HepG2 (cell line): ENCODE results near the gene DCAKD. TPM values are rescaled to one million over a fixed set of nuclear protein-coding genes. Genes with fewer than 3 reads are reported as not detected.

ENCODE experiments used
- ARNTL ChIP-seq: sonication (generic); formaldehyde crosslinking; IDR thresholded peaks from 2 replicates; pipeline ENCODE4 v1.4.0; 2020; ENCODE audit warnings: mild to moderate bottlenecking, missing genetic modification reagents
- FOXK2 ChIP-seq: fragments of 450-650 bp; IDR thresholded peaks from 2 replicates; pipeline ENCODE4 v1.6.1; 2016
- HIVEP1 ChIP-seq: sonication (generic); formaldehyde crosslinking; IDR thresholded peaks from 2 replicates; pipeline ENCODE4 v1.4.0; 2020; ENCODE audit warnings: mild to moderate bottlenecking, missing genetic modification reagents
- NFKB2 ChIP-seq: sonication (generic); formaldehyde crosslinking; IDR thresholded peaks from 2 replicates; pipeline ENCODE4 v1.4.0; 2020; ENCODE audit warnings: missing genetic modification reagents, borderline replicate concordance
- NR2F2 ChIP-seq: IDR thresholded peaks from 2 replicates; pipeline ENCODE4 v1.6.1; 2012; ENCODE audit warnings: low read depth, inconsistent platforms, borderline replicate concordance
- PCBP1 ChIP-seq: fragments of 200-400 bp; formaldehyde crosslinking; IDR thresholded peaks from 2 replicates; pipeline ENCODE4 v1.6.1; 2017; ENCODE audit warnings: mild to moderate bottlenecking, low read depth, low read length, borderline replicate concordance
- SIN3A ChIP-seq: IDR thresholded peaks from 2 replicates; pipeline ENCODE4 v1.6.1; 2011; ENCODE audit warnings: low read depth, mild to moderate bottlenecking, control low read depth, low read length, borderline replicate concordance
- TEAD3 ChIP-seq: optimal IDR thresholded peaks from 2 replicates; pipeline ENCODE3; 2016; ENCODE audit warnings: borderline replicate concordance
- ZC3H4 ChIP-seq: sonication (generic); formaldehyde crosslinking; IDR thresholded peaks from 2 replicates; pipeline ENCODE4 v1.4.0; 2020; ENCODE audit warnings: missing genetic modification reagents, borderline replicate concordance
- ZNF292 ChIP-seq: sonication (generic); formaldehyde crosslinking; IDR thresholded peaks from 2 replicates; pipeline ENCODE4 v1.8.1; 2022; ENCODE audit warnings: mild to moderate bottlenecking, low read depth, missing genetic modification reagents, borderline replicate concordance
- ZNF30 ChIP-seq: sonication (generic); formaldehyde crosslinking; IDR thresholded peaks from 2 replicates; pipeline ENCODE4 v1.5.0; 2020; ENCODE audit warnings: mild to moderate bottlenecking, missing genetic modification reagents
- ZNF781 ChIP-seq: sonication (generic); formaldehyde crosslinking; IDR thresholded peaks from 2 replicates; pipeline ENCODE4 v1.5.1; 2020; ENCODE audit warnings: borderline replicate concordance, mild to moderate bottlenecking, missing genetic modification reagents; ENCODE audit errors: not compliant biosample characterization
- ZSCAN12 ChIP-seq: sonication (generic); formaldehyde crosslinking; IDR thresholded peaks from 2 replicates; pipeline ENCODE4 v1.9.0; 2021; ENCODE audit warnings: mild to moderate bottlenecking, missing genetic modification reagents
- ZSCAN25 ChIP-seq: sonication (generic); formaldehyde crosslinking; IDR thresholded peaks from 2 replicates; pipeline ENCODE4 v1.8.0; 2022; ENCODE audit warnings: mild to moderate bottlenecking, missing genetic modification reagents
- ZSCAN30 ChIP-seq: sonication (generic); formaldehyde crosslinking; IDR thresholded peaks from 2 replicates; pipeline ENCODE4 v1.5.0; 2020; ENCODE audit warnings: mild to moderate bottlenecking, missing genetic modification reagents
- polyA plus RNA-seq, 8 experiments: library from polyadenylated mRNA; depleted of rRNA in 3 of 8; stranded (reverse) in 7 of 8; unstranded in 1 of 8; fragments of >200 nt; fragmentation: Illumina TruSeq in 4 of 8; extraction: Trizol in 4 of 8; gene quantifications; 2 replicates each; pipeline versions ENCODE4 v1.2.1 to v1.2.3, GENCODE V29; 2011 to 2016; ENCODE audit warnings: low read depth in 4 of 8, missing spikeins in 1 of 8, mixed read lengths in 1 of 8; ENCODE audit not compliant: insufficient read depth in 1 of 8
- total RNA-seq, 5 experiments: library from RNA; depleted of rRNA; stranded (reverse); fragments of >200 nt; fragmentation: Illumina TruSeq; extraction: Trizol; gene quantifications; 2 replicates each; pipeline ENCODE4 v1.2.3, GENCODE V29; 2016; ENCODE audit warnings: low read depth in 1 of 5
- TF ChIP-seq, protein P1 (sequence below): sonication (generic); formaldehyde crosslinking; IDR thresholded peaks from 2 replicates; pipeline ENCODE4 v1.4.0; 2020; ENCODE audit warnings: missing genetic modification reagents
- TF ChIP-seq, protein P2 (sequence below): sonication (generic); formaldehyde crosslinking; IDR thresholded peaks from 2 replicates; pipeline ENCODE4 v1.8.1; 2023; ENCODE audit warnings: mild to moderate bottlenecking, missing genetic modification reagents, borderline replicate concordance
- TF ChIP-seq, protein P3 (sequence below): sonication (generic); formaldehyde crosslinking; IDR thresholded peaks from 2 replicates; pipeline ENCODE4 v1.4.0; 2020; ENCODE audit warnings: missing genetic modification reagents
- TF ChIP-seq, protein P4 (sequence below): sonication (generic); formaldehyde crosslinking; IDR thresholded peaks from 2 replicates; pipeline ENCODE4 v1.4.0; 2020; ENCODE audit warnings: missing genetic modification reagents
- TF ChIP-seq, protein P5 (sequence below): sonication (generic); formaldehyde crosslinking; IDR thresholded peaks from 2 replicates; pipeline ENCODE4 v1.8.1; 2023; ENCODE audit warnings: mild to moderate bottlenecking, missing genetic modification reagents
- TF ChIP-seq, protein P6 (sequence below): sonication (generic); formaldehyde crosslinking; IDR thresholded peaks from 2 replicates; pipeline ENCODE4 v1.8.0; 2023; ENCODE audit warnings: mild to moderate bottlenecking, missing genetic modification reagents
- TF ChIP-seq, protein P7 (sequence below): sonication (generic); formaldehyde crosslinking; conservative IDR thresholded peaks from 2 replicates; pipeline ENCODE4 v1.4.0; 2020; ENCODE audit warnings: missing genetic modification reagents

Gene DCAKD
- total and polyA plus RNA-seq, 2 of the 13 experiments (the other 11 are each of a cell fraction or from before 2014, with no cell fraction given) = 25.9 to 29.2 TPM

DNA sequence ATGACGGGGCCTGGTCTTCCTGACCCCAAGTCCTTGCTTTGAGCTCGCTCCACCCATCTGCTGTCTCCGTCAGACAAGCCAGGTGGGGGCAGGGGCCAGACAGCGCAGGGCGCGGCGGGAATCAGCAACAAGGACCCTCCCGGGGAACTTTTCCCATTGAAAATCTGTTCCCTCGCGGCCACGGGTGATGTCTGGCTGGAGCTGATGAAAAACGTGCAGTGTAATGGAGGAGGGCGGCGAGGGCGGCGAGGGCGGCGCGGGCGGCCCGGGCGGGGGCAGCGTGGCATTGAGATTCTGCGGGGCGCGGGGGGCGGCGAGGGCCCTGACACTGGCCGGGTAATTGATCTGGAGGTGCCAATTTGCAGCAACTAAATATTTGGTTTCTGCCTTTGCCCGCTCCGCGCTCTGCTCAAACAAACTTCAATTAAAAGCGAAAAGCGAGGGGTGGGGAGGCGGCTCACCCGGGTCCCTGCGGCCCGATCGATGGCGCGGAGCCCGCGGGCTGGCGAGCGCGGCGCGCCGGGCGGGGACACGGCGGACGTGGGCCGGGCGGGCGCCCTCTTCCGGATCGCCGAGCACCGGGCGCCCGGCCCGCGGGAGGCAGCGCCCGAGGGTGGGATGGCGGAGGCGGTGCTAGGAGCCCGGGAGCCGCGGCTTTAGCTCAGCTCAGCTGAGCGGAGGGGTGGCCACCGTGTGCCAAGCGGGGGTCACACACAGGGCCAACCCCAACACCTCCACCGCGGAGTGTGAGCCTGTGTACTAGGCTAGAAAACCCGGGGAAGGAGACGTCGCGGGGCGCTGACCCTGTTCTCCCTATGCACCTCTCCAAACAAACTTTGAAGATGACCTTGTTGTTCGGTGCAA, 32.4 kb downstream of the DCAKD start (continued):
- TF ChIP-seq, protein P1, sequence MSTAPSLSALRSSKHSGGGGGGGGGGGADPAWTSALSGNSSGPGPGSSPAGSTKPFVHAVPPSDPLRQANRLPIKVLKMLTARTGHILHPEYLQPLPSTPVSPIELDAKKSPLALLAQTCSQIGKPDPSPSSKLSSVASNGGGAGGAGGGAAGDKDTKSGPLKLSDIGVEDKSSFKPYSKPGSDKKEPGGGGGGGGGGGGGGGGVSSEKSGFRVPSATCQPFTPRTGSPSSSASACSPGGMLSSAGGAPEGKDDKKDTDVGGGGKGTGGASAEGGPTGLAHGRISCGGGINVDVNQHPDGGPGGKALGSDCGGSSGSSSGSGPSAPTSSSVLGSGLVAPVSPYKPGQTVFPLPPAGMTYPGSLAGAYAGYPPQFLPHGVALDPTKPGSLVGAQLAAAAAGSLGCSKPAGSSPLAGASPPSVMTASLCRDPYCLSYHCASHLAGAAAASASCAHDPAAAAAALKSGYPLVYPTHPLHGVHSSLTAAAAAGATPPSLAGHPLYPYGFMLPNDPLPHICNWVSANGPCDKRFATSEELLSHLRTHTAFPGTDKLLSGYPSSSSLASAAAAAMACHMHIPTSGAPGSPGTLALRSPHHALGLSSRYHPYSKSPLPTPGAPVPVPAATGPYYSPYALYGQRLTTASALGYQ (CRISPR knock-in tag) = no peak
- TF ChIP-seq ZSCAN12 (CRISPR knock-in tag) = no peak
- no peak; the same call in 1 of the 2 replicates for TF ChIP-seq ARNTL (CRISPR knock-in tag)
- TF ChIP-seq ZNF30 (CRISPR knock-in tag) = no peak
- no peak for TF ChIP-seq ZSCAN25 (CRISPR knock-in tag)
- 0 out of 2 replicates have a peak, but pooled peaks have one; percentile 24 for TF ChIP-seq ZNF292
- no peak for TF ChIP-seq SIN3A
- TF ChIP-seq, protein P2, sequence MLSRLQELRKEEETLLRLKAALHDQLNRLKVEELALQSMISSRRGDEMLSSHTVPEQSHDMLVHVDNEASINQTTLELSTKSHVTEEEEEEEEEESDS = no peak
- TF ChIP-seq ZSCAN30 = no peak
- TF ChIP-seq FOXK2 = no peak
- no peak for TF ChIP-seq NR2F2
- TF ChIP-seq NFKB2 (CRISPR knock-in tag) = no peak
- no peak for TF ChIP-seq PCBP1
- TF ChIP-seq ZNF781 = no peak
- TF ChIP-seq ZC3H4 (CRISPR knock-in tag) = no peak
- TF ChIP-seq, protein P3, sequence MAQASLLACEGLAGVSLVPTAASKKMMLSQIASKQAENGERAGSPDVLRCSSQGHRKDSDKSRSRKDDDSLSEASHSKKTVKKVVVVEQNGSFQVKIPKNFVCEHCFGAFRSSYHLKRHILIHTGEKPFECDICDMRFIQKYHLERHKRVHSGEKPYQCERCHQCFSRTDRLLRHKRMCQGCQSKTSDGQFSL (CRISPR knock-in tag) = no peak
- TF ChIP-seq, protein P4, sequence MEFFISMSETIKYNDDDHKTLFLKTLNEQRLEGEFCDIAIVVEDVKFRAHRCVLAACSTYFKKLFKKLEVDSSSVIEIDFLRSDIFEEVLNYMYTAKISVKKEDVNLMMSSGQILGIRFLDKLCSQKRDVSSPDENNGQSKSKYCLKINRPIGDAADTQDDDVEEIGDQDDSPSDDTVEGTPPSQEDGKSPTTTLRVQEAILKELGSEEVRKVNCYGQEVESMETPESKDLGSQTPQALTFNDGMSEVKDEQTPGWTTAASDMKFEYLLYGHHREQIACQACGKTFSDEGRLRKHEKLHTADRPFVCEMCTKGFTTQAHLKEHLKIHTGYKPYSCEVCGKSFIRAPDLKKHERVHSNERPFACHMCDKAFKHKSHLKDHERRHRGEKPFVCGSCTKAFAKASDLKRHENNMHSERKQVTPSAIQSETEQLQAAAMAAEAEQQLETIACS (CRISPR knock-in tag) = no peak
- TF ChIP-seq, protein P5, sequence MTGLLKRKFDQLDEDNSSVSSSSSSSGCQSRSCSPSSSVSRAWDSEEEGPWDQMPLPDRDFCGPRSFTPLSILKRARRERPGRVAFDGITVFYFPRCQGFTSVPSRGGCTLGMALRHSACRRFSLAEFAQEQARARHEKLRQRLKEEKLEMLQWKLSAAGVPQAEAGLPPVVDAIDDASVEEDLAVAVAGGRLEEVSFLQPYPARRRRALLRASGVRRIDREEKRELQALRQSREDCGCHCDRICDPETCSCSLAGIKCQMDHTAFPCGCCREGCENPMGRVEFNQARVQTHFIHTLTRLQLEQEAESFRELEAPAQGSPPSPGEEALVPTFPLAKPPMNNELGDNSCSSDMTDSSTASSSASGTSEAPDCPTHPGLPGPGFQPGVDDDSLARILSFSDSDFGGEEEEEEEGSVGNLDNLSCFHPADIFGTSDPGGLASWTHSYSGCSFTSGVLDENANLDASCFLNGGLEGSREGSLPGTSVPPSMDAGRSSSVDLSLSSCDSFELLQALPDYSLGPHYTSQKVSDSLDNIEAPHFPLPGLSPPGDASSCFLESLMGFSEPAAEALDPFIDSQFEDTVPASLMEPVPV (CRISPR knock-in tag) = 0 out of 2 replicates have a peak, but pooled peaks have one; percentile 28
- TF ChIP-seq HIVEP1 (CRISPR knock-in tag) = no peak
- TF ChIP-seq, protein P6, sequence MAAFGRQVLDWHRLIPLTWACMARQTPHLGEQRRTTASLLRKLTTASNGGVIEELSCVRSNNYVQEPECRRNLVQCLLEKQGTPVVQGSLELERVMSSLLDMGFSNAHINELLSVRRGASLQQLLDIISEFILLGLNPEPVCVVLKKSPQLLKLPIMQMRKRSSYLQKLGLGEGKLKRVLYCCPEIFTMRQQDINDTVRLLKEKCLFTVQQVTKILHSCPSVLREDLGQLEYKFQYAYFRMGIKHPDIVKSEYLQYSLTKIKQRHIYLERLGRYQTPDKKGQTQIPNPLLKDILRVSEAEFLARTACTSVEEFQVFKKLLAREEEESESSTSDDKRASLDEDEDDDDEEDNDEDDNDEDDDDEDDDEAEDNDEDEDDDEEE = no peak
- TF ChIP-seq TEAD3 (CRISPR knock-in tag) = no peak
- TF ChIP-seq, protein P7, sequence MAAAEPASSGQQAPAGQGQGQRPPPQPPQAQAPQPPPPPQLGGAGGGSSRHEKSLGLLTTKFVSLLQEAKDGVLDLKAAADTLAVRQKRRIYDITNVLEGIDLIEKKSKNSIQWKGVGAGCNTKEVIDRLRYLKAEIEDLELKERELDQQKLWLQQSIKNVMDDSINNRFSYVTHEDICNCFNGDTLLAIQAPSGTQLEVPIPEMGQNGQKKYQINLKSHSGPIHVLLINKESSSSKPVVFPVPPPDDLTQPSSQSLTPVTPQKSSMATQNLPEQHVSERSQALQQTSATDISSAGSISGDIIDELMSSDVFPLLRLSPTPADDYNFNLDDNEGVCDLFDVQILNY (CRISPR knock-in tag) = 0 out of 2 replicates have a peak, but pooled peaks have one; percentile 11
